Glutamatergic neuron (in vitro differentiated cells): ENCODE data around the gene RASGEF1C. TPM values are rescaled to one million over a fixed set of nuclear protein-coding genes. Genes with fewer than 3 reads are reported as not detected.

Experiments
- DNase-seq: peaks from one replicate; pipeline ENCODE4 v3.0.0; 2022
- H3K27ac Mint-ChIP-seq: one replicate; pipeline ENCODE4 v1.8.0; 2020; ENCODE audit warnings: mild to moderate bottlenecking, mixed read lengths, inconsistent platforms; ENCODE audit not compliant: unreplicated experiment
- H3K27me3 Mint-ChIP-seq: one replicate; pipeline ENCODE4 v1.8.0; 2020; ENCODE audit warnings: mild to moderate bottlenecking, moderate library complexity, mixed read lengths, inconsistent platforms; ENCODE audit not compliant: unreplicated experiment
- H3K36me3 Mint-ChIP-seq: one replicate; pipeline ENCODE4 v1.8.0; 2020; ENCODE audit warnings: mild to moderate bottlenecking, mixed read lengths, inconsistent platforms; ENCODE audit not compliant: unreplicated experiment
- H3K4me1 Mint-ChIP-seq: one replicate; pipeline ENCODE4 v1.8.0; 2020; ENCODE audit warnings: mild to moderate bottlenecking, low read depth, mixed read lengths, inconsistent platforms; ENCODE audit not compliant: unreplicated experiment
- H3K4me3 Mint-ChIP-seq: one replicate; pipeline ENCODE4 v1.8.0; 2020; ENCODE audit warnings: mild to moderate bottlenecking, mixed read lengths, inconsistent platforms; ENCODE audit not compliant: unreplicated experiment
- H3K9me3 Mint-ChIP-seq: one replicate; pipeline ENCODE4 v1.8.0; 2020; ENCODE audit warnings: mild to moderate bottlenecking, moderate library complexity, mixed read lengths, inconsistent platforms; ENCODE audit not compliant: unreplicated experiment
- total RNA-seq: library from RNA; stranded (reverse); fragmentation: NEBNext Ultra II Directional; extraction: Animal tissue kit (Norgen Biotek cat#: 25700); gene quantifications from one replicate; pipeline ENCODE4 v1.2.1, GENCODE V29; 2021; ENCODE audit not compliant: unreplicated experiment
- TF ChIP-seq, protein P1 (sequence below): fragments of 200-600 bp; sonication (generic); IDR thresholded peaks from one replicate; pipeline ENCODE4 v1.5.0; 2021; ENCODE audit not compliant: partially characterized antibody, unreplicated experiment

Gene RASGEF1C
- total RNA-seq, 1 donor from 2014 or later: 21.1 TPM

DNA sequence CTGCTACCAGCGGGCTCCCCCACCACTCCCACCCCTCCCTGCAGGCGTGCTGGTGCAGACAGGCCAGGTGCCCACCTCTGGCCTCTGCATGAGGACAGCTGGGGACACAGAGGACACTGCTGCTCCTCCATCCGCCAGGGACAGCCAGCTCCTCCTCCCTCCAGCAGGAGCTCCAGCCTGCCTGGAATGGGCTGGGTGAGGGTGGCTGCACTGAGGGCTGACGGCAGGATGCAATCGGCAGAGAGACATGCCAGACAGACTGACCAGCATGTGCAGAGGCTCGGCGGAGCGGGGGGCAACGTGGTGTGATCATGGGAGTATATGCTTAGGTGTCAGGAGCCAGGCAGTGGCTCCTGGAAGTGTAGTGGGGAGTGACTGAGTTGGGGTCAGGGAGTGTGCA is 68.4 kb downstream of the RASGEF1C start:
- TF ChIP-seq, protein P1, sequence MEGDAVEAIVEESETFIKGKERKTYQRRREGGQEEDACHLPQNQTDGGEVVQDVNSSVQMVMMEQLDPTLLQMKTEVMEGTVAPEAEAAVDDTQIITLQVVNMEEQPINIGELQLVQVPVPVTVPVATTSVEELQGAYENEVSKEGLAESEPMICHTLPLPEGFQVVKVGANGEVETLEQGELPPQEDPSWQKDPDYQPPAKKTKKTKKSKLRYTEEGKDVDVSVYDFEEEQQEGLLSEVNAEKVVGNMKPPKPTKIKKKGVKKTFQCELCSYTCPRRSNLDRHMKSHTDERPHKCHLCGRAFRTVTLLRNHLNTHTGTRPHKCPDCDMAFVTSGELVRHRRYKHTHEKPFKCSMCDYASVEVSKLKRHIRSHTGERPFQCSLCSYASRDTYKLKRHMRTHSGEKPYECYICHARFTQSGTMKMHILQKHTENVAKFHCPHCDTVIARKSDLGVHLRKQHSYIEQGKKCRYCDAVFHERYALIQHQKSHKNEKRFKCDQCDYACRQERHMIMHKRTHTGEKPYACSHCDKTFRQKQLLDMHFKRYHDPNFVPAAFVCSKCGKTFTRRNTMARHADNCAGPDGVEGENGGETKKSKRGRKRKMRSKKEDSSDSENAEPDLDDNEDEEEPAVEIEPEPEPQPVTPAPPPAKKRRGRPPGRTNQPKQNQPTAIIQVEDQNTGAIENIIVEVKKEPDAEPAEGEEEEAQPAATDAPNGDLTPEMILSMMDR: no peak
- H3K9me3 Mint-ChIP-seq: peaks cover 17% of the 10 kb centered on the region
- peaks cover 12% of the 10 kb centered on the region for H3K27me3 Mint-ChIP-seq
- peak overlapping the region; percentile 75 for H3K27ac Mint-ChIP-seq
- peak overlapping the region; percentile 25 for H3K4me3 Mint-ChIP-seq
- H3K4me1 Mint-ChIP-seq: peaks cover 15% of the 10 kb centered on the region
- H3K36me3 Mint-ChIP-seq: no peaks in the 10 kb centered on the region
- DNase-seq: no peak

DNA sequence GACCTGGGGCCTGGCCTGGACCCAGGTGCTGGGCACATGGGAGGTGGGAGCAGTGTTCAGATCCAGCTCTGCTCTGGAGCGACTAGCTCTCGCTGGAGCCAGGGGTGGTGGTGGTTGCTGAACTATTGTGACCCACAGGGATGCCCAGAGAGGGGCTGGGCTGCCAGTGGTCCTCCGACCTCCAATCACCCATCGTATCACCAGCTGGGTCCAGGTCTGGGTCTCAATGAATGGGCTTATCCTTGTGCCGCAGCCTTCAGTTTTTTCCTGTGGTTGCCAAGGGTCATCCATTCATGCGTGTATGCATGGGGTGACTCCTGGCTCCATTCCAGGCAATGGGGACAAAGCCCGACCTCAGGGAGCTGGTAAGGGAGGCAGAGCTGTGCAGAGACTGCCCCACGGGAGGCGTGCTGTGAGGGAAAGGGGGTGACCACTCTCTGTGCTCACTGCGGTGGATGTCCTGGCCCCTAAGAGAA is 68.9 kb downstream of the RASGEF1C start:
- Mint-ChIP-seq H3K4me1 (peaks cover 15% of the 10 kb centered on the region), H3K27me3 (peaks cover 12% of the 10 kb centered on the region), H3K36me3 (no peaks in the 10 kb centered on the region), H3K27ac (no peak overlapping the region), H3K9me3 (peaks cover 15% of the 10 kb centered on the region), H3K4me3 (no peak overlapping the region)
- DNase-seq: no peak
- TF ChIP-seq, protein P1: no peak

DNA sequence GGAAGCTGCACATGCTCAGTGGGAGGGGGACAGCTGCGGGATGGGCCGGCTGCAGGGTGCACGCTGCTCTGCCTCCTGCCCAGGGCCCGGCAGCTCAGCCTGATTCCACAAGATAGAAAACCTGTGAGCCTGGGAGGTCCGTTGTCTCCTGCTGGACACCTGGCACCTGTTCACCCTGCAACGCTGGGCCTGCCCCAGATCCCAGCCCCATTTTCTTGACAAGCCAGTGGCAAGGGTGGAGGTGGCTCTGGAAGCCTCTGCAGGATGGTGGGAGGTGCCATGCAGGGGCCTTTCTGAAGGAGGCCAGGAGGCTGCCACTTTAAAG is 69.3 kb downstream of the RASGEF1C start:
- Mint-ChIP-seq H3K9me3 (peaks cover 15% of the 10 kb centered on the region), H3K36me3 (no peaks in the 10 kb centered on the region), H3K4me3 (no peak overlapping the region), H3K27ac (no peak overlapping the region), H3K27me3 (peaks cover 13% of the 10 kb centered on the region), H3K4me1 (peaks cover 15% of the 10 kb centered on the region)
- TF ChIP-seq, protein P1: no peak
- no peak for DNase-seq

DNA sequence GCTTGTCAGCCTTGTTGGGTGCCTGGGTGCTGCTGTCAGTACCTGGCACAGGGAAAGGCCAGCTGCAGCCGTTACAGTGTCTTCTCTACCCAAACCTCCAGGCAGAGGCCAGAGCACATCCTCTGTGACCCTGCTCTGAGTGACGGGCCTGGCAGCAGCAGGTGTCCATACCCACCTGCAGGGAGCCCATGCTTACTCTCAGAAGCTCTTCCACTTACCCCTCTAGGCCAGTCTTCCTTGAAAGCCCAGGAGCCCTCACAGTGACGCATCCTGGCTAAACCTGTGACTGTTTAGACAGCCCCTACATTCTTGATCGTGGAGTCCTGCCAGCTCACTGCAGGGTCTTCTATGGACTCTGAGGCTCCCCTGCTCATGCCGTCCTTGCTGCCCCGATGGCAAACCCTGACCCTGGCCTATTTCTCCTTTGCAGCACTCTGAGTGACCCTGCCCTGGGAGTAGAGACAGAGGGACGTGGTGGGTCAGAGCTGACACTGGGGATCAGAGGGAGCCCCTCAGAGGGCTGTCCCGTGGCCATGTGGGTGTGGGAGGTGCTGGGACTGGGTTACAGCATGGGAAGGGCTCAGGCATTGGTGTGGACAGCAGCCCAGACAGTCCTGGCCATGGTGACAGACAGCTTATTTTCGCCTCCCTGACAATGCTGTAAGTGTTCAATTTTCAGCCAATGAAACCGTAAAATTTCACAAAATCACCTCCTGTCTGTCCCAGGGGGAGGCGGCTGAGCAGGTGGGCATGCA is 69.9 kb downstream of the RASGEF1C start:
- TF ChIP-seq, protein P1: no peak
- Mint-ChIP-seq H3K9me3 (peaks cover 13% of the 10 kb centered on the region), H3K27ac (no peak overlapping the region), H3K36me3 (no peaks in the 10 kb centered on the region), H3K27me3 (peaks cover 13% of the 10 kb centered on the region), H3K4me1 (peaks cover 15% of the 10 kb centered on the region), H3K4me3 (peak overlapping the region; percentile 9)
- no peak for DNase-seq

DNA sequence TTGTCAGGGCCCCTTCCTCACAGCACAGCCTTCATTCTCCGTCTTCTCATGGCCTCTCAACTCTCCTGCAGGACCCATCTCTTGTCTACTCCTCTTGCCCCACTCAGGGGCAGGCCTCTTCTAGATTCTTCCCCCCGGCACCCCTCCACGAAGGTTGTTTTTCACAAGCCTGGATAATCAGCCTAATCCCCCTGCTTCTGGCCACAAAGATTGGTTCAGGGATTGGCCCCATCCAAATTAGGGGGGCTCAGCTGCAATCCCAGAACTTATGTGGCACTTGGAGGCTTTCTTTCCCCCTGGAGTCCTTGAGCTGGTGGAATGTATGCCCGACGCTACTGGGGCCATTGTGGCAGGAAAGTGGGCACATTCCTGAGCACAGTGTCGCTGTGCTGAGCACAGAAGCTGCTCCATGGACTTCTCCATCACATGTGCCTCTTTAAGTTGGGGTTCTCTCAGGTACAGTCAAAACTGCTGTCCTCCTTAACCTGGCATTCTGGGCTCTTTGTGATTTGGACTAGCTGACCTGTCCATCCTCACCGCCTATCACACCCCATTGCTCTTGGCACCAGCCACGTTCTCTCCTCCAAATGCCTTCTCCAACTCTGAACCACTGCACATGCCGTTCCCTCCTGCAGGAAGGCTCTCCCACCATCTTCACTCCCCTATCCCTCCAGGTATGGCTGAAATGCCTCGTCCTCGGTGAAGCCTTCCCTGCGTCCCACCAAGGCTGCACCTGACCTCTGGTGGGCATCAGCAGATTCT is 70.6 kb downstream of the RASGEF1C start:
- peak overlapping the region; percentile 9 for H3K4me3 Mint-ChIP-seq

More for the DNA sequence above, 70.6 kb downstream of the RASGEF1C start:
- DNase-seq: no peak
- peaks cover 15% of the 10 kb centered on the region for H3K4me1 Mint-ChIP-seq
- H3K9me3 Mint-ChIP-seq: peaks cover 13% of the 10 kb centered on the region
- TF ChIP-seq, protein P1: no peak
- H3K36me3 Mint-ChIP-seq: no peaks in the 10 kb centered on the region
- peaks cover 13% of the 10 kb centered on the region for H3K27me3 Mint-ChIP-seq
- H3K27ac Mint-ChIP-seq: no peak overlapping the region
